HUES64 (cell line): Measurements from ENCODE around the gene PPP1R3E. TPM values are rescaled to one million over a fixed set of nuclear protein-coding genes. Genes with fewer than 3 reads are reported as not detected.

Experiments
- H3K27ac ChIP-seq: 2 replicates; pipeline ENCODE4 v1.7.0; 2013; ENCODE audit warnings: low read depth, low read length, inconsistent platforms
- H3K27me3 ChIP-seq: 2 replicates; pipeline ENCODE4 v1.6.1; 2013; ENCODE audit warnings: mild to moderate bottlenecking, low read length; ENCODE audit not compliant: insufficient read depth
- H3K36me3 ChIP-seq: 2 replicates; pipeline ENCODE4 v1.6.1; 2013; ENCODE audit warnings: mild to moderate bottlenecking, low read length; ENCODE audit not compliant: insufficient read depth
- H3K4me1 ChIP-seq: 2 replicates; pipeline ENCODE4 v1.6.1; 2013; ENCODE audit warnings: mild to moderate bottlenecking, low read length, moderate library complexity; ENCODE audit not compliant: insufficient read depth
- H3K4me3 ChIP-seq: 2 replicates; pipeline ENCODE4 v1.5.1; 2013; ENCODE audit warnings: mild to moderate bottlenecking, low read length, moderate library complexity
- H3K9ac ChIP-seq: 2 replicates; pipeline ENCODE4 v1.6.1; 2013; ENCODE audit warnings: mild to moderate bottlenecking, low read depth, low read length
- H3K9me3 ChIP-seq: 2 replicates; pipeline ENCODE4 v1.6.1; 2013; ENCODE audit warnings: low read depth, low read length; ENCODE audit not compliant: insufficient read depth
- WGBS: fragments of 150-250, 120-280 bp; methylation state at CpG from one replicate; pipeline ENCODE4 v1.1.7; 2013; ENCODE audit warnings: missing lambda C conversion rate; 5-methylcytosine and 5-hydroxymethylcytosine counted together
- polyA plus RNA-seq, 2 experiments: library from polyadenylated mRNA; stranded (reverse); fragments of 50-300 nt; gene quantifications; one replicate each; pipeline ENCODE4 v1.2.3, GENCODE V29; 2013

The PPP1R3E gene
- 2.2 TPM for polyA plus RNA-seq (2013, experiment 1 of 2)
- polyA plus RNA-seq (2013, experiment 2 of 2) = 3.7 TPM

GRCh38 chr14:23302290-23303225 lies at the start of gene PPP1R3E:
PPP1R3E (minus strand) TSS chr14:23302859; CDS start chr14:23302576, 283 bp downstream.
- Histone ChIP-seq H3K27me3 (peaks cover 53% of the 10 kb centered on the region), H3K27ac (peak within 1 kb of the TSS; percentile 86), H3K9me3 (no peaks in the 10 kb centered on the region), H3K36me3 (no peaks in the 10 kb centered on the region), H3K9ac (peak within 1 kb of the TSS; percentile 72), H3K4me3 (peak within 1 kb of the TSS; percentile 90), H3K4me1 (peaks cover 11% of the 10 kb centered on the region; the same call in 1 of the 2 replicates)
- WGBS = 4% methylated on average over 80 of the region's 81 CpGs

- Histone ChIP-seq H3K9ac (peak overlapping the region; percentile 50), H3K4me1 (no peaks in the 10 kb centered on the region), H3K27ac (no peak overlapping the region; the same call in 1 of the 2 replicates), H3K4me3 (peak overlapping the region; percentile 84), H3K27me3 (peaks cover 26% of the 10 kb centered on the region), H3K36me3 (0 out of 2 replicates have a peak, but pooled peaks cover under 1% of the 10 kb centered on the region), H3K9me3 (no peaks in the 10 kb centered on the region)
- WGBS = 7% methylated on average over 61 of the region's 61 CpGs
Measured at GRCh38 chr14:23351681-23352505, 49.2 kb upstream of the PPP1R3E start.

GRCh38 chr14:23349156-23349845 lies 46.6 kb upstream of the PPP1R3E start:
- H3K27ac ChIP-seq = no peak overlapping the region
- H3K9ac ChIP-seq = no peak overlapping the region
- H3K36me3 ChIP-seq = no peaks in the 10 kb centered on the region
- 88% methylated on average over 8 of the region's 8 CpGs for WGBS
- H3K4me3 ChIP-seq = no peak overlapping the region
- H3K27me3 ChIP-seq = peaks cover 26% of the 10 kb centered on the region
- H3K4me1 ChIP-seq = no peaks in the 10 kb centered on the region
- H3K9me3 ChIP-seq = no peaks in the 10 kb centered on the region

GRCh38 chr14:23348297-23348655 lies 45.6 kb upstream of the PPP1R3E start:
- Histone ChIP-seq H3K9ac (no peak overlapping the region), H3K4me3 (no peak overlapping the region), H3K9me3 (no peaks in the 10 kb centered on the region), H3K36me3 (no peaks in the 10 kb centered on the region), H3K4me1 (no peaks in the 10 kb centered on the region), H3K27ac (no peak overlapping the region), H3K27me3 (peaks cover 16% of the 10 kb centered on the region)
- 95% methylated on average over 6 of the region's 6 CpGs for WGBS

GRCh38 chr14:23347406-23348296 lies 45.0 kb upstream of the PPP1R3E start:
- Histone ChIP-seq H3K9me3 (no peaks in the 10 kb centered on the region), H3K36me3 (no peaks in the 10 kb centered on the region), H3K4me1 (no peaks in the 10 kb centered on the region), H3K27me3 (peaks cover 15% of the 10 kb centered on the region), H3K9ac (no peak overlapping the region), H3K4me3 (no peak overlapping the region), H3K27ac (no peak overlapping the region)
- WGBS = 95% methylated on average over 19 of the region's 19 CpGs

- Histone ChIP-seq H3K4me1 (no peaks in the 10 kb centered on the region), H3K27ac (no peak overlapping the region), H3K36me3 (no peaks in the 10 kb centered on the region), H3K27me3 (peaks cover 12% of the 10 kb centered on the region), H3K4me3 (no peak overlapping the region), H3K9ac (no peak overlapping the region), H3K9me3 (no peaks in the 10 kb centered on the region)
- 87% methylated on average over 27 of the region's 27 CpGs for WGBS
Measured at GRCh38 chr14:23346693-23347405, 44.2 kb upstream of the PPP1R3E start.

GRCh38 chr14:23345987-23346692 lies 43.5 kb upstream of the PPP1R3E start:
- H3K27ac ChIP-seq = no peak overlapping the region
- no peaks in the 10 kb centered on the region for H3K4me1 ChIP-seq
- peaks cover 5% of the 10 kb centered on the region for H3K27me3 ChIP-seq
- H3K4me3 ChIP-seq = no peak overlapping the region
- H3K9me3 ChIP-seq = peaks cover 3% of the 10 kb centered on the region; the same call in 1 of the 2 replicates
- H3K9ac ChIP-seq = no peak overlapping the region
- H3K36me3 ChIP-seq = no peaks in the 10 kb centered on the region
- 67% methylated on average over 13 of the region's 13 CpGs for WGBS

GRCh38 chr14:23344481-23344880 lies 41.8 kb upstream of the PPP1R3E start:
- Histone ChIP-seq H3K4me3 (no peak overlapping the region), H3K27me3 (no peaks in the 10 kb centered on the region), H3K36me3 (no peaks in the 10 kb centered on the region), H3K4me1 (no peaks in the 10 kb centered on the region), H3K9me3 (peaks cover 19% of the 10 kb centered on the region), H3K27ac (no peak overlapping the region), H3K9ac (no peak overlapping the region)
- WGBS = 84% methylated on average over 3 of the region's 3 CpGs

GRCh38 chr14:23339506-23340268 lies 37.0 kb upstream of the PPP1R3E start:
- H3K9ac ChIP-seq = no peak overlapping the region
- no peak overlapping the region for H3K27ac ChIP-seq
- no peak overlapping the region for H3K4me3 ChIP-seq
- no peaks in the 10 kb centered on the region for H3K4me1 ChIP-seq
- 74% methylated on average over 1 of the region's 1 CpG for WGBS
- H3K36me3 ChIP-seq = no peaks in the 10 kb centered on the region
- H3K27me3 ChIP-seq = no peaks in the 10 kb centered on the region; the same call in 1 of the 2 replicates
- peaks cover 34% of the 10 kb centered on the region for H3K9me3 ChIP-seq
